Limb (tissue), 2 donors: Measurements from ENCODE around the gene GRAMD1A.
"Not testable (repeated sequence)": the region's sequence is repeated elsewhere in the genome, so short reads cannot be mapped to it uniquely, and the experiment has no call there.

Experiments used
- DNase-seq, 2 donors: peaks; one replicate each; pipeline ENCODE4 v3.0.0-alpha.2; 2016; ENCODE audit errors: extremely low spot score in 2 of 2

GRAMD1A gene

GRCh38 chr19:34976611-34977010, 23.5 kb upstream of the GRAMD1A start:
- DNase-seq = no peak

GRCh38 chr19:34979819-34980640, 20.1 kb upstream of the GRAMD1A start:
- no peak for DNase-seq

DNA sequence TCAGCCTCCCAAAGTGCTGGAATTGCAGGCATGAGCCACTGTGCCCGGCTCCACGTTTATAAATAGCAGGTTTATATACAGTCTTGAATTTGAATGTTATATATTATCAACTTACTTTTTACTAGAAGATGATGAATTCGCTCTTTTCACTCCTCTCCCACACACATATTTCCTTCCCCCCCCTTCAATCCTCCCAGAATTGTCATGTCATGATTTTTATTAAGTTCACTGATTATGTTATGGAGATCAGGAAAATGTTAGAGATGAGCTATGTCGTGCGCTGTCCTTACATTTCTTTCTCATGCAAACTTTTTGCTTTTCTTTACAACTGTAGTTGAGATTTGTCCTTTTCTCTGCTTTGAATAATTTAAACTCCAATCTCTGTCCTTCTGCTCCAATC, 17.8 kb upstream of the GRAMD1A start:
- no peak for DNase-seq

- no peak for DNase-seq
Measured at GRCh38 chr19:34983786-34984185, 16.3 kb upstream of the GRAMD1A start.

- no peak for DNase-seq
Measured at GRCh38 chr19:34984287-34984686, 15.8 kb upstream of the GRAMD1A start.

GRCh38 chr19:34985249-34986022, 14.7 kb upstream of the GRAMD1A start:
- DNase-seq = peak; percentile 30 to 54

GRCh38 chr19:34988119-34988518, 12.0 kb upstream of the GRAMD1A start:
- no peak for DNase-seq

DNA sequence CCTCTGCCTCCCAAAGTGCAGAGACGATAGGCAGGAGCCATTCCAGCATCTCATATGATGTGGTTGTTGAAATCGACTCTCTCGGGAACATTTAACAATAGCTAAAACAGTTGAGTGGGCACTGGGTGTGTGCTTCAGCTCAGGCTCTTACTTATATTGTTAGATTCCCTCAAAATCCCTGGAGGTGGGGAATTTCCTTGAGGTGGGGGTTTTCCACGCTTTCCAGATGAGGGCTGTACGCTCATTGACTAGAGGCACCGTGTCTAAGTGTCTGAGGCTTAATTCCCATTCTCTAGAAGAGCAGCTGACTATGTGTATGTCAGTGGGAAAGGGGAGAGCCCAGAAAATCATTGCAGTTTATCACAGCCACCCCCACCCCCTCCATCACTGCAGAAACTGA, 10.8 kb upstream of the GRAMD1A start:
- no peak for DNase-seq

DNA sequence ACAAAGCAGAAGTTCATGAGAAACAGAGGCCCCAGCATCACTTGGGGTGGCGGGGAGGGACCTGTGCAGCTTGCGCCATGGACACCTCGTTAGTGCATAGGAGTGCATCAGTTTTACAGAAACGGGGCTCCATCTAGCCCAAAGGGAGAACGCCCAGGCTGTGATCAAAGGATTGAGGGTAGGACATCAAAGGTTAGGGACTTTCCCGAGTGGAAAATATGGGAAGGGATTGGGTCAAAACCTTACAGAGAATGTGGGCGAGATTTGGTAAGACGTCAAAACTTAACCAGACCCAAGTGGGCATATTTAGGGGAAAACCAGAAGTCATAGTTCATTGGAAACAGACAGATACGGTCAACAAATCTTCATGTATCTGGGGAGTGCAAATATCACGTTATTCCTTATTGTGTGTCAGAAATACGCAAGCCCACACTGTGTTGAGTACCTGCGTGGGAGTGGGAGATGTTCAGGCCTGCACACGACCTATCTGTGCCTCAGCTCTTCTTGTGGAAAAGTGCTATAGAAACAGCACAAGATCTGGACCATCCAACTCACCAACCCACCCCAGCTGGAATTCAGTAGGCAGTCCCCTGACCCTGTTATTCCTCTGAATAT, 9.4 kb upstream of the GRAMD1A start:
- no peak for DNase-seq

GRCh38 chr19:34991542-34992333, 8.4 kb upstream of the GRAMD1A start:
- DNase-seq = no peak

DNA sequence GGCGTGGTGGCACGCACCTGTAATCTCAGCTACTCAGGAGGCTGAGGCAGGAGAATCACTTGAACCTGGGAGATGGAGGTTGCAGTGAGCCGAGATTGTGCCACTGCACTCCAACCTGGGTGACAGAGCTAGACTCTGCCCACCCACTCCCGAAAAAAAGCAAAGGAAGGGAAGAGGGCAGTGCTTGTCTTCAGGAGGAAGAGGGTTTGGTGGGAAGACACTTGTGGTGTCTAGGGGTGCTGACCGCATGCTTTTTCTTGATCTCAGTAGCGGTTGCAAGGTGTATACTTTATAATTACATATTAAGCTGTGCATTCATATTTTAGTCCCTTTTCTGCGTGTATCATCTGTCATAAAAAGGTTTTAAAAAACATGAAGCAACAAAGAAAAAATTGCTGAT, 7.5 kb upstream of the GRAMD1A start:
- DNase-seq = not testable (repeated sequence)

DNA sequence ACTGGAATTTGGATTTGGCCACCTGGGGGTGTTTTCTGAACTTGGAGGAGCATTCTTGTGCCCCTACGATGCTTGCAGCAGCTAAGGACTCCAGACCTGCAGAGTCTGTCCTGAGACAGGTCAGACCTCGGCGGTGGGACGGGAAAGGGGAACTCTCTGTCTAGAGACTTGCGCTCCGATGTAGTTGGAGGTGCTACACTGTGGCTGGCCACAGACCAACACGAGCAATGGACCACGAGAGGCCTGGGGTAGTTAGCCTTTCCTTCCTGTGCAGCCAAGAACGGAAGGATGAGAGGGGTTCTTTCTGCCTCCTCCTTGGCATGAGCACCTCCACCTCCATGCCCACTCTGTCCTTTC, 5.9 kb upstream of the GRAMD1A start:
- no peak for DNase-seq

DNA sequence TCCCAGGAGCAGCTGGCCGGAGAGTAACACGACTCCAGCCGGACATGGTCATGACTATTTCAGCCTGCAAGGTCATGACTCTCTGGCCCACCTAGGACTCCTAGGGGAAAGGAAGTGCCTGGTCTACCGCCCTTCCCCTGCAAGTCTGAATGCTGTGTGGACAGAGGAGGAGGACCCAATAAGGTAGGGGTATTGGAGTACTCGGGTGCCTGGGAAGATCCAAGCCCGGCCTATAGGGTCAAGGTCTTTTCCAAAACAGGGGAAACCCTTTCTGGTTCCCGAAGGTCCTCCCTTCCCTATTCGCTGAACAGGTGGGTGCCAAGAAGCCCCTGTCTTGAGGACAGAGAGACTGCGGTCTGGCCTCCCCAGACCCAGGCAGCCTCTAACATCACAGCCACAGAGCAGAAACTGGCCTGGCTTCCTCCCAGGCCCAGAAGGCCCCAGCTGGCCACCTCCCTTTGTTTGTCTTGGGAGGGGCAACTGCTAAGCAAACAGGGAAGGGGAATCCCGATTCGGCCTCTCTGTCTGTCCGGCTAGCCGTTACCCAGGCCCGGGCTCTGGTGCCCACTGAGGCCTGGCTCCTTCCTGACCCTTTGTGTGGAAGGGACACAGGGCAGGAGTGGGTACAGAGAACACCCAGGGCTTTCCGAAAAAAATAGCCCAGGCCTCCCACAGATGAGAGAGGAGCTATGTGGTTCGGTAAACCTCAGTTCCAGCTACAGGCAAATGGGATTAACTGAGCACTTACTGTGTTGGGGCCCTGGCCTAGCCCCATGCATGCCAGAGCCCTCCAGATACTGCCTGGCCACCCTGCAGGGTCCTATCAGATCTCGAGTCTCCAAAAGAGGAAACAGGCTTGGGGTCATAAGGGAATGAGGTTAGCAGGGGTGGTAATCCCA, 5.2 kb upstream of the GRAMD1A start:
- no peak for DNase-seq

DNA sequence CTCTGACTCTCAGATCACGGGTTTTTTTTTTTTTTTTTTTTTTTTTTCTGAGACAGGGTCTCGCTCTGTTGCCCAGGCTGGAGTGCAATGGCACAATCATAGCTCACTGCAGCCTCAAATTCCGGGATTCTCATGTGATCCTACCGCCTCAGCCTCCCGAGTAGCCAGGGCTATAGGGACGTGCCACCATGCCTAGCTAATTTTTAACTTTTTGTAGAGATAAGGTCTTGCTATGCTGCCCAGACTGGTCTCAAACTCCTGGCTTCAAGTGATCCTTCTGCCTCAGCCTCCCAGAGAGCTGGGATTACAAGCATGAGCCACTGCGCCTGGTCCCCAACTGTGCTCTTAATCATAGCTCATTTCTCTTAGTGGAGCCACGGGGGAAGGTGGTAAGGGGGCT, 4.6 kb upstream of the GRAMD1A start:
- DNase-seq = no peak

- DNase-seq = no peak
Measured at GRCh38 chr19:34997071-34997617, 3.0 kb upstream of the GRAMD1A start.

DNA sequence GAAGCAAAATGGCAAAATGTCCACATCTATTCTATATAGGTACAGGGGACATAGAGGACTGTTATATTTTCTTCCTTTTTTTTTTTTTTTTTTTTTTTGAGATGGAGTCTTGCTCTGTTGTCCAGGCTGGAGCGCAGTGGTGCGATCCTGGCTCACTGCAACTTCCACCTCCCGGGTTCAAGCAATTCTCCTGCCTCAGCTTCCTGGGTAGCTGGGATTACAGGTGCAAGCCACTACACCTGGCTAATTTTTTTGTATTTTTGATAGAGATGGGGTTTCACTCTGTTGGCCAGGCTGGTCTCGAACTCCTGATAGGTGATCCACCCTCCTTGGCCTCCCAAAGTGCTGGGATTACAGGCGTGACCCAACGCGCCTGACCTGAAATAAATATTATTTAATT, 1.9 kb upstream of the GRAMD1A start:
- not testable (repeated sequence) for DNase-seq

- no peak for DNase-seq
Measured at GRCh38 chr19:34998777-34999497, 1.2 kb upstream of the GRAMD1A start.

- no peak for DNase-seq
Measured at GRCh38 chr19:35000338-35000646, 169 bp downstream of the GRAMD1A start.

- peak; percentile 12 to 74 for DNase-seq
Measured at GRCh38 chr19:35000647-35001501, 751 bp downstream of the GRAMD1A start.
